HepG2 (cell line): ENCODE measurements around the gene PROCR. TPM values are rescaled to one million over a fixed set of nuclear protein-coding genes. Genes with fewer than 3 reads are reported as not detected.
A peak's percentile ranks its signal among the peaks of the same experiment; 100 is the strongest.

Experiments used
- AGO2 ChIP-seq: fragments of 200-400 bp; formaldehyde crosslinking; optimal IDR thresholded peaks from 2 replicates; pipeline ENCODE3; 2017; ENCODE audit warnings: mild to moderate bottlenecking, low read depth, low read length, moderate library complexity
- ARID5B ChIP-seq: IDR thresholded peaks from 2 replicates; pipeline ENCODE4 v1.4.0; 2020; ENCODE audit warnings: mild to moderate bottlenecking, missing genetic modification reagents
- BORCS8-MEF2B ChIP-seq: sonication (generic); formaldehyde crosslinking; IDR thresholded peaks from 2 replicates; pipeline ENCODE4 v1.8.0; 2022; ENCODE audit warnings: mild to moderate bottlenecking, missing genetic modification reagents
- CHCHD3 ChIP-seq: sonication (generic); formaldehyde crosslinking; IDR thresholded peaks from 2 replicates; pipeline ENCODE4 v1.8.0; 2022; ENCODE audit warnings: mild to moderate bottlenecking, missing genetic modification reagents, moderate library complexity
- CREB1 ChIP-seq, 2 experiments: fragments of 450-650 bp in 1 of 2; IDR thresholded peaks; 2 replicates each; pipeline ENCODE4 v1.6.1; 2016 to 2017; ENCODE audit warnings: control low read depth in 1 of 2, mild to moderate bottlenecking in 1 of 2, missing compliant biosample characterization in 1 of 2, missing genetic modification characterization in 1 of 2
- ERF ChIP-seq: IDR thresholded peaks from 2 replicates; pipeline ENCODE4 v1.6.1; 2018; ENCODE audit warnings: missing biosample characterization, missing genetic modification reagents
- HDAC1 ChIP-seq: sonication (generic); formaldehyde crosslinking; IDR thresholded peaks from 2 replicates; pipeline ENCODE4 v1.5.1; 2020; ENCODE audit warnings: mild to moderate bottlenecking, missing genetic modification reagents
- HNF4A ChIP-seq: sonication (generic); formaldehyde crosslinking; IDR thresholded peaks from 2 replicates; pipeline ENCODE4 v1.4.0; 2020; ENCODE audit warnings: missing genetic modification reagents
- KMT2B ChIP-seq: IDR thresholded peaks from 2 replicates; pipeline ENCODE4 v1.6.1; 2016; ENCODE audit warnings: missing genetic modification reagents, missing compliant biosample characterization
- MTF2 ChIP-seq: sonication (generic); formaldehyde crosslinking; IDR thresholded peaks from 2 replicates; pipeline ENCODE4 v1.5.0; 2020; ENCODE audit warnings: missing genetic modification reagents, borderline replicate concordance
- MYPOP ChIP-seq: sonication (generic); formaldehyde crosslinking; IDR thresholded peaks from 2 replicates; pipeline ENCODE4 v1.8.1; 2023; ENCODE audit warnings: mild to moderate bottlenecking, moderate library complexity, missing genetic modification reagents
- SAP130 ChIP-seq: IDR thresholded peaks from 2 replicates; pipeline ENCODE4 v1.6.1; 2016; ENCODE audit warnings: low read depth
- SP1 ChIP-seq, 2 experiments: fragments of 450-650 bp in 1 of 2; sonication (generic) in 1 of 2; formaldehyde crosslinking in 1 of 2; IDR thresholded peaks; 2 replicates each; pipeline versions ENCODE4 v1.4.0 to v1.6.1; 2016 to 2020; ENCODE audit warnings: missing genetic modification reagents in 1 of 2
- SP2 ChIP-seq: sonication (generic); formaldehyde crosslinking; IDR thresholded peaks from 2 replicates; pipeline ENCODE4 v1.5.1; 2020; ENCODE audit warnings: mild to moderate bottlenecking, missing genetic modification reagents
- SRSF9 ChIP-seq: fragments of 200-400 bp; formaldehyde crosslinking; IDR thresholded peaks from 2 replicates; pipeline ENCODE4 v1.6.1; 2018; ENCODE audit warnings: borderline replicate concordance, mild to moderate bottlenecking, low read depth, low read length; ENCODE audit not compliant: insufficient read depth, poor library complexity, severe bottlenecking
- SUZ12 ChIP-seq: fragments of 150-350 bp; IDR thresholded peaks from 2 replicates; pipeline ENCODE4 v1.6.1; 2014; ENCODE audit warnings: low read depth, low read length
- ZBTB21 ChIP-seq: sonication (generic); formaldehyde crosslinking; IDR thresholded peaks from 2 replicates; pipeline ENCODE4 v1.4.0; 2020; ENCODE audit warnings: missing genetic modification reagents
- ZBTB43 ChIP-seq: sonication (generic); formaldehyde crosslinking; conservative IDR thresholded peaks from 2 replicates; pipeline ENCODE4 v1.4.0; 2020; ENCODE audit warnings: missing genetic modification reagents
- ZNF180 ChIP-seq: sonication (generic); formaldehyde crosslinking; IDR thresholded peaks from 2 replicates; pipeline ENCODE4 v1.4.0; 2020; ENCODE audit warnings: low read depth, missing genetic modification reagents, borderline replicate concordance
- ZNF414 ChIP-seq: sonication (generic); formaldehyde crosslinking; IDR thresholded peaks from 2 replicates; pipeline ENCODE4 v1.5.0; 2020; ENCODE audit warnings: missing genetic modification reagents
- ZNF670 ChIP-seq: sonication (generic); formaldehyde crosslinking; IDR thresholded peaks from 2 replicates; pipeline ENCODE4 v1.8.0; 2022; ENCODE audit warnings: mild to moderate bottlenecking, missing genetic modification reagents, borderline replicate concordance
- ZNF775 ChIP-seq: sonication (generic); formaldehyde crosslinking; IDR thresholded peaks from 2 replicates; pipeline ENCODE4 v1.4.0; 2020; ENCODE audit warnings: missing genetic modification reagents, mild to moderate bottlenecking, moderate library complexity, borderline replicate concordance
- ZSCAN20 ChIP-seq: sonication (generic); formaldehyde crosslinking; IDR thresholded peaks from 2 replicates; pipeline ENCODE4 v1.4.0; 2020; ENCODE audit warnings: missing genetic modification reagents, mild to moderate bottlenecking, borderline replicate concordance
- polyA plus RNA-seq, 8 experiments: library from polyadenylated mRNA; depleted of rRNA in 3 of 8; stranded (reverse) in 7 of 8; unstranded in 1 of 8; fragments of >200 nt; fragmentation: Illumina TruSeq in 4 of 8; extraction: Trizol in 4 of 8; gene quantifications; 2 replicates each; pipeline versions ENCODE4 v1.2.1 to v1.2.3, GENCODE V29; 2011 to 2016; ENCODE audit warnings: low read depth in 4 of 8, missing spikeins in 1 of 8, mixed read lengths in 1 of 8; ENCODE audit not compliant: insufficient read depth in 1 of 8
- total RNA-seq, 5 experiments: library from RNA; depleted of rRNA; stranded (reverse); fragments of >200 nt; fragmentation: Illumina TruSeq; extraction: Trizol; gene quantifications; 2 replicates each; pipeline ENCODE4 v1.2.3, GENCODE V29; 2016; ENCODE audit warnings: low read depth in 1 of 5

Gene PROCR
- total and polyA plus RNA-seq, 2 of the 13 experiments (the other 11 are each of a cell fraction or from before 2014, with no cell fraction given) = 1.4 to 1.7 TPM

- no peak for TF ChIP-seq ZSCAN20
- peak; percentile 98 for TF ChIP-seq BORCS8-MEF2B (CRISPR knock-in tag)
- no peak for TF ChIP-seq ZBTB43 (CRISPR knock-in tag)
- peak; percentile 70 for TF ChIP-seq HDAC1 (CRISPR knock-in tag)
- TF ChIP-seq MYPOP = no peak; the same call in 1 of the 2 replicates
- no peak for TF ChIP-seq ZNF180 (CRISPR knock-in tag)
- peak; percentile 93 for TF ChIP-seq HNF4A (CRISPR knock-in tag)
- no peak; the same call in 1 of the 2 replicates for TF ChIP-seq ZNF670
- peak; percentile 95 for TF ChIP-seq ERF
- no peak for TF ChIP-seq ZNF414
- TF ChIP-seq CREB1 (IDR thresholded peaks at IDR 0.05) = no peak
- no peak for TF ChIP-seq CREB1 (CRISPR knock-in tag; IDR thresholded peaks at IDR 0.05)
- no peak for TF ChIP-seq SRSF9
- TF ChIP-seq SP2 (CRISPR knock-in tag) = peak; percentile 61; the same call in 1 of the 2 replicates
- TF ChIP-seq ZBTB21 (CRISPR knock-in tag) = peak; percentile 64; the same call in 1 of the 2 replicates
- no peak for TF ChIP-seq ZNF775
- peak; percentile 82; the same call in 1 of the 2 replicates for TF ChIP-seq ARID5B (CRISPR knock-in tag)
- peak; percentile 92 for TF ChIP-seq AGO2
- no peak for TF ChIP-seq MTF2 (CRISPR knock-in tag)
- TF ChIP-seq SP1 (IDR thresholded peaks at IDR 0.05) = no peak
- peak; percentile 97 for TF ChIP-seq SP1 (CRISPR knock-in tag; IDR thresholded peaks at IDR 0.05)
- TF ChIP-seq KMT2B = peak; percentile 82
- TF ChIP-seq SUZ12 = no peak
- peak; percentile 93 for TF ChIP-seq SAP130 (CRISPR knock-in tag)
- 0 out of 2 replicates have a peak, but pooled peaks have one; percentile 57 for TF ChIP-seq CHCHD3 (CRISPR knock-in tag)
Measured at GRCh38 chr20:35174458-35175216, 2.8 kb downstream of the PROCR start (continued).
